OCI-LY7 (cell line): ENCODE results near the gene KLHL11. TPM values are rescaled to one million over a fixed set of nuclear protein-coding genes. Genes with fewer than 3 reads are reported as not detected.

Source experiments
- BruUV-seq: library from RNA; stranded (reverse); fragments of 400-500 nt; replicated peaks from 2 replicates; lab custom pipeline; 2021; lab: Mats Ljungman, UMichigan
- CTCF ChIA-PET: fragments of 300-600 bp; sonication (Branson Sonifier 250); formaldehyde crosslinking; loops from one replicate; lab custom pipeline; 2022; ENCODE audit warnings: antibody characterized with exemption; ENCODE audit not compliant: unreplicated experiment; lab: Charles Lee
- POLR2A ChIA-PET: fragments of 300-600 bp; sonication (Branson Sonifier 250); formaldehyde crosslinking; loops from one replicate; lab custom pipeline; 2022; ENCODE audit warnings: antibody characterized with exemption; lab: Charles Lee
- DNase-seq: peaks from one replicate; pipeline ENCODE4 v3.0.0-alpha.2; 2015; ENCODE audit warnings: low spot score
- H2AFZ ChIP-seq: fragments of 200-600 bp; sonication (generic), shearing (Covaris generic); 2 replicates; pipeline ENCODE4 v1.6.1; 2014; ENCODE audit warnings: mild to moderate bottlenecking, antibody characterized with exemption, low read length, moderate library complexity
- H3K27ac ChIP-seq: fragments of 200-600 bp; sonication (generic); 2 replicates; pipeline ENCODE4 v1.5.1; 2014; ENCODE audit warnings: mixed run types, low read depth, mild to moderate bottlenecking, moderate library complexity, low read length, inconsistent platforms; ENCODE audit not compliant: poor library complexity, severe bottlenecking
- H3K36me3 ChIP-seq: fragments of 200-600 bp; sonication (generic); 2 replicates; pipeline ENCODE4 v1.6.1; 2014; ENCODE audit warnings: mild to moderate bottlenecking, antibody characterized with exemption, low read length, moderate library complexity, mixed read lengths; ENCODE audit not compliant: insufficient read depth
- H3K4me1 ChIP-seq: fragments of 200-600 bp; sonication (generic); 2 replicates; pipeline ENCODE4 v1.5.1; 2014; ENCODE audit warnings: mild to moderate bottlenecking, low read length; ENCODE audit not compliant: insufficient read depth, poor library complexity, severe bottlenecking
- H3K4me2 ChIP-seq: fragments of 200-600 bp; sonication (generic); 2 replicates; pipeline ENCODE4 v1.6.1; 2014; ENCODE audit warnings: mild to moderate bottlenecking, low read length
- H3K4me3 ChIP-seq: fragments of 200-600 bp; sonication (generic); 2 replicates; pipeline ENCODE4 v1.5.1; 2014; ENCODE audit warnings: mild to moderate bottlenecking, low read depth, low read length; ENCODE audit not compliant: poor library complexity, severe bottlenecking
- H3K79me2 ChIP-seq: fragments of 200-600 bp; sonication (generic); 2 replicates; pipeline ENCODE4 v1.6.1; 2016; ENCODE audit warnings: low read depth, mild to moderate bottlenecking, low read length, moderate library complexity, mixed read lengths; ENCODE audit not compliant: insufficient read depth
- H3K9me2 ChIP-seq: fragments of 200-600 bp; sonication (generic); 2 replicates; pipeline ENCODE4 v1.6.1; 2016; ENCODE audit warnings: mild to moderate bottlenecking, low read length, mixed read lengths; ENCODE audit not compliant: insufficient read depth
- H3K9me3 ChIP-seq: fragments of 200-600 bp; sonication (generic); 2 replicates; pipeline ENCODE4 v1.6.1; 2014; ENCODE audit warnings: mild to moderate bottlenecking, mixed run types, low read length, mixed read lengths
- H4K20me1 ChIP-seq: fragments of 200-600 bp; sonication (generic); 2 replicates; pipeline ENCODE4 v1.6.1; 2014; ENCODE audit warnings: mild to moderate bottlenecking, antibody characterized with exemption, low read length, moderate library complexity, mixed read lengths; ENCODE audit not compliant: insufficient read depth
- CTCF ChIP-seq: fragments of 200-600 bp; sonication (generic); conservative IDR thresholded peaks from 2 replicates; pipeline ENCODE4 v1.5.1; 2014; ENCODE audit warnings: mild to moderate bottlenecking, antibody characterized with exemption, low read length, moderate library complexity, mixed read lengths
- EZH2phosphoT487 ChIP-seq: fragments of 200-600 bp; sonication (generic); IDR thresholded peaks from 2 replicates; pipeline ENCODE4 v1.6.1; 2018; ENCODE audit warnings: low read depth, borderline replicate concordance, mild to moderate bottlenecking, mixed run types, antibody characterized with exemption, low read length, moderate library complexity, mixed read lengths
- intact Hi-C: fragments of 100-400 bp; cut with micrococcal nuclease; formaldehyde crosslinking; loops from one replicate; pipeline ENCODE4 v1.10.0; 2022; ENCODE audit not compliant: unreplicated experiment
- total RNA-seq, 2 experiments: library from RNA; depleted of rRNA in 1 of 2; stranded (reverse); fragments of >200 nt in 1 of 2; shearing (Covaris generic) in 1 of 2; gene quantifications; 2 replicates each; pipeline ENCODE4 v1.2.3, GENCODE V29; 2014 to 2022

Gene KLHL11
- total RNA-seq, 2 experiments from 2014 or later = 20.9 to 35.4 TPM

GRCh38 chr17:41823141-41823524, 42.1 kb downstream of the KLHL11 start:
- Histone ChIP-seq H3K79me2 (no peaks in the 10 kb centered on the region), H4K20me1 (no peaks in the 10 kb centered on the region), H2AFZ (no peak overlapping the region), H3K4me3 (no peak overlapping the region), H3K9me3 (no peaks in the 10 kb centered on the region), H3K36me3 (no peaks in the 10 kb centered on the region), H3K4me2 (no peak overlapping the region), H3K27ac (no peak overlapping the region), H3K9me2 (no peaks in the 10 kb centered on the region), H3K4me1 (no peaks in the 10 kb centered on the region)
- TF ChIP-seq CTCF (no peak), EZH2phosphoT487 (no peak)
- BruUV-seq = no TSS peak
- CTCF ChIA-PET = no interaction called here
- intact Hi-C loops = no loop called here
- no peak for DNase-seq
- POLR2A ChIA-PET = interaction anchor here (0.7 kb wide), 1 partner anchor 11 kb away, joined by 3 read pairs; the partner anchor contains the start of gene P3H4

- no peaks in the 10 kb centered on the region for H3K9me3 ChIP-seq
- H3K4me2 ChIP-seq = no peak overlapping the region
- H4K20me1 ChIP-seq = no peaks in the 10 kb centered on the region
- ChIA-PET CTCF (no interaction called here), POLR2A (interaction anchor here (0.7 kb wide), 1 partner anchor 11 kb away, joined by 3 read pairs; the partner anchor contains the start of gene P3H4)
- H3K79me2 ChIP-seq = no peaks in the 10 kb centered on the region
- H3K36me3 ChIP-seq = no peaks in the 10 kb centered on the region
- TF ChIP-seq CTCF (no peak), EZH2phosphoT487 (no peak)
- no TSS peak for BruUV-seq
- no peak overlapping the region for H3K27ac ChIP-seq
- no peak overlapping the region for H3K4me3 ChIP-seq
- no peaks in the 10 kb centered on the region for H3K9me2 ChIP-seq
- intact Hi-C loops = no loop called here
- H3K4me1 ChIP-seq = no peaks in the 10 kb centered on the region
- DNase-seq = no peak
- H2AFZ ChIP-seq = no peak overlapping the region
These were observed 42.7 kb downstream of the KLHL11 start for GRCh38 chr17:41822216-41823140.

GRCh38 chr17:41821776-41822175, 43.4 kb downstream of the KLHL11 start:
- H3K4me3 ChIP-seq = no peak overlapping the region
- no peaks in the 10 kb centered on the region for H3K36me3 ChIP-seq
- no peaks in the 10 kb centered on the region for H3K4me1 ChIP-seq
- no peaks in the 10 kb centered on the region for H3K9me3 ChIP-seq
- no peaks in the 10 kb centered on the region for H3K79me2 ChIP-seq
- H3K27ac ChIP-seq = no peak overlapping the region
- no peaks in the 10 kb centered on the region for H4K20me1 ChIP-seq
- H2AFZ ChIP-seq = no peak overlapping the region
- intact Hi-C loops = no loop called here
- no peak for TF ChIP-seq EZH2phosphoT487
- TF ChIP-seq CTCF = no peak
- H3K9me2 ChIP-seq = no peaks in the 10 kb centered on the region
- no TSS peak for BruUV-seq
- H3K4me2 ChIP-seq = no peak overlapping the region
- ChIA-PET CTCF (no interaction called here), POLR2A (no interaction called here)
- DNase-seq = no peak
